GM18499 (cell line): ENCODE data around the gene CST8.

Experiments used
- ATAC-seq: cut with Tn5 transposase; IDR thresholded peaks from one replicate; pipeline ENCODE4 v1.9.1; 2021; ENCODE audit warnings: moderate number of reproducible peaks; ENCODE audit not compliant: insufficient read depth, unreplicated experiment

The CST8 gene

DNA sequence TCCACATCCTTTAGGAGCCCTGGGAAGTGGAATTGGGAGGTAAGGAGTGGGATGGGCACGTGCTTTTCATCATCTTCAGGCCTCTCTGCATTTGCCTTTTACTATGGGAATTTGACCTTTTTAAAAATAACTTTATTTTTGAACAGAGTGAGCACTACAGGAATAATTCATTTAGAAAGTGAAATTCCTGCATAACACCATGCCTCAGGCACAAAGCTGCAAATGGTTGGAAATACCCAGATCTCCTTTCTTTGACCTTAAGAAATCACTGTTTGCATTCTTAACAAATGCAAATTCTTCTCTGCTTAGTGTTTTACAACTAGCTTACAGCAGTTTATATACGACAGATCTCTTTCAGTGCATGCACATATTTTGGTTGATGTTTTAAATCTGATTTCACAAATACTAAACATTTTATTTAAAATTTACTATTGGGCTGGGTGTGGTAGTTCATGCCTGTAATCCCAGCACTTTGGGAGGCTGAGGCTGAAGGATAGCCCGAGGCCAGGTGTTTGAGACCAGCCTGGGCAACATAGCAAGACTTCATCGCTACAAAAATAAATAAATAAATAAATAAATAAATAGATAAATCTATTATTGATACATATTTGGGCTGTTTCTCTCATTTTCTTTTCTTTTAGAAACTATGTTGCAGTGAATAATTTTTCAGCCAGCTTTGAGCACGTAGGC lies 24.5 kb downstream of the CST8 start:
- ATAC-seq = no peak

DNA sequence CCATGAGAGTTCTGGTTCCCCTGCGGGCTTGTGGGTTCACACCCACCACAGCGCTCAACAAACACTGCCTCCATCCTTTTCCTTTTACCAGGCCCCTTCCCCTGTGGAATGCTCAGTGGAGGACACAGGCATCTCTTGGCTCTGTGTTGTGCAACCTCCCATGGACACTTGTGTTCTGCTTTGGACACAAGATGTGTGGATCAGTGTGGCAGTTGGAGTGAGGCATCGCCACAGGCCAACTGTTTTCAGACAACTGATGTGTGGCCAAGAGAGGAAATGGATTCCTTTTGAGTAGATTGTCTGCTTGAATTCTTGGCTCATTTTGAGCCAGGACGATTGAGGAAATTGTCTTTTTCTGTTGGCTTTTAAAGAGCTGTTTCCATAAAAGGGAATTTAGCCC lies 26.8 kb downstream of the CST8 start:
- no peak for ATAC-seq

DNA sequence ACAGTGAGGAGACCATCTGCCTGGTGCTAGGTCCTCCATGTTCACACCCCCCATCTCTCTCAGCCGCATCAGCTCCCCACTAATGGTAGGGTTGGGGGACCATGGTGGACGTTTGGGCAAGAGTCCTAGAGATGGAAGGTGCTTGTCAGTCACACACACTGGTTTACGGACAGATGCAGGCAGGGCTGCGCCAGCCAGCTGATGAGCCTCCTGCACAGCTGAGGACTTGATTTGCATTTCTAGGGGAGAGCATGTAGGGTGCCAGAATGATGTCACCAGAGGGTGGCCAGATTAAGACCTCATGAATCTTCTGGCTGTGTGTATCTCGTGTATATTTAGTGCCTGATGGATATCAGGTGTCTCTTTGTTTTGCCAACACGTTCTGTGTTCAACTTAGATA lies 28.6 kb downstream of the CST8 start:
- ATAC-seq = no peak

DNA sequence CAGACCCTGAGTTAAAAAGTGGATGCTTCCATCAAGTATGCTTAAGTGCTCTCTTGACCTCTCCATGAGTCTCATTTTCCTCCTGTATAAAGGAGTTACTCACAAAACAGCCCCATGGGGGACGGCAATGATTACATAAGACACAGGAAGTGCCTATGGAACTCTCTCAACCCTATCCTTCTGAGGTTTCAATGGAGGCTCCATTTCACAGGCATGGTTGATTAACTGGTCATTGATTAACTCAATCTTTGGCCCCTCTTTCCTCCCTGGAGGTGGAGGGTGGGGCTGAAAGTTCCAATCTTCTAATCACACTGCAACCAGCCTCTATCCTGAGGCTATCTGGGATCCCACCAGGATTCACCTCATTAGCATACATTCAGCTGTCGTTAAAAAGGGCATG lies 29.3 kb downstream of the CST8 start:
- ATAC-seq = no peak

DNA sequence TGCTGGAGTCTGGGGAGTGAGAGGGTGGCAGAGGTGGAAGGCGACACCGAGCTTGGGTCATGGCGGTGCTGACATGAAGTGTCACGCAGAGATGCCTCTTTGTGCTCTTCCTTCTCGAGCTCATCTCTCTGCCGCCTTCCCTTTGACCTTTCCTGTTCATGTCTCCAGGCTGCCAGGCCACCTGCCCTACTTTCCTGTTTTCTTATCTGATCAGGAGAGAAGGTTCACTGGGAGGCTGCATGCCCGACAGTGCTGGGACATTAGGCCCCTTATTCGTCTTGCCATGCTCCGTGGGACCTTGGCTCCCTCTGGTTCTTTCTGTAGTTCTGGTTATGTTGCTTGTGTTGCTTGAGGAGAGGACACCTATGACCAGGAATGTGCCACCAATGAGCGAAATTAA lies 33.2 kb downstream of the CST8 start:
- ATAC-seq = no peak

DNA sequence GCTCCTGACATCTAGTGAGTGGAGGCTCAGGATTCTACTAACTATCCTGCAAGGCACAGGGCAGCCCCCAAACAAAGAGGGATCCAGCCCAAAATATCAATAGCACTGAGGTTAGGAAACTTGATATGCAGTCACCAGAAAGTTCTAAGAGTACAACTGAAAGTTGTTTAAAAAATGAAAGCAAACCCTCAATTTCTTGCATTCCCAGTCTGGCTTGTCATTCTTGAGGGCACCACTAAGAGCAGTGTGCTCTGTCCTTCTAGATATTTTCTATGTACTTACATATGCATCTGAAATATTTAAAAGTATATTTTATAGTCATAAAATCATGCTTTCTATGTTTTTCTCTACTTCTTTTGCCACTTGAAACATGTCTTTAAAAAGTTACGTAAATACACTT lies 35.9 kb downstream of the CST8 start:
- ATAC-seq = no peak

DNA sequence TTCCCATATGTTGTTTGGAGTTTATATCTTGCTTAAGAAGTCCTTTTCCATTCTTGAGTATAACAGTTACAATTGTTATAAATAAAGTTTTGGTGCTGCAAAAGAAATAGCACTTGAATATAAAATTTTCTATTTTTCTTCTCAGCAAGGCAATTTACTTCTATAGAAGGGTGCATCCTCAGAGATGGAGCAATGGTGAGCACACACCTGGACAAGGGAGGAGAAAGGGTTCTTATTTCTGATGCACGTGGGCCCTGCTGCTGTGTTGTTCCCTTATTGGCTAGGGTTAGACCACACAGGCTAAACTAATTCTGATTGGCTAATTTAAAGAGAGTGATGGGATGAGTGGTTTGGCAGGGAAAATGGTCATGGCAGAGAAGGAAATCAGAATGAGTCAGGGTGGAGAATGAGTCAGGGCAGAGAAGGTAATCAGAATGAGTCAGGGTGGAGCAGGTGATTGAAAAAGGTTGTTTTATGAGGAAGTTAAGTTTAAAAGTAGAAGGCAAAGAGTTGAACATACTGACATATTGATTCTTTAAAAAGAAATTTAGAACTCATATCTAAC lies 38.0 kb downstream of the CST8 start:
- ATAC-seq = no peak

DNA sequence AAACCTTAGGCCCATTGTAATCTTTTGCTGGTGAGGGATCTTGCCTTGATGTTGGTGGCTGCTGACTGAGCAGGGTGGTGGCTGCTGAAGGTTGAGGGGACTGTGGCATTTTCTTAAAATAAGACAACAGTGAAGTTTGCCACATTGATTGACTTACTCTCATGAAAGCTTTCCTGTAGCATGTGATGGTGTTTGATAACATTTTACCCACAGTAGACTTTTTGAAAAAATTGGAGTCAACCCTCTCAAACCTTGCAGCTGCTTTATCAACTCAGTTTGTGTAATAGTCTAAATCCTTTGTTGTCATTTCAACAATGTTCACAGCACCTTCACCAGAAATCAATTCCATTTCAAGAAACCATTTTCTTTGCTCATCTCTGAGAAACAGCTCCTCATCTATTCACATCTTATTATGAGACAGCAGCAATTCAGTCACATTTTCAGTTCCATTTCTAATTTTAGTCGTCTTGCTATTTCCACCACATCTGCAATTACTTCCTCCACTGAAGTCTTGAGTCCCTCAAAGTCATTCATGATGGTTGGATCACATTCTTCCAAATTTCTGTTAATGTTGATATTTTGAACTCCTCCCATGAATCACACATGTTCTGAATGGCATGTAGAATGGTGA lies 40.1 kb downstream of the CST8 start:
- ATAC-seq = no peak

DNA sequence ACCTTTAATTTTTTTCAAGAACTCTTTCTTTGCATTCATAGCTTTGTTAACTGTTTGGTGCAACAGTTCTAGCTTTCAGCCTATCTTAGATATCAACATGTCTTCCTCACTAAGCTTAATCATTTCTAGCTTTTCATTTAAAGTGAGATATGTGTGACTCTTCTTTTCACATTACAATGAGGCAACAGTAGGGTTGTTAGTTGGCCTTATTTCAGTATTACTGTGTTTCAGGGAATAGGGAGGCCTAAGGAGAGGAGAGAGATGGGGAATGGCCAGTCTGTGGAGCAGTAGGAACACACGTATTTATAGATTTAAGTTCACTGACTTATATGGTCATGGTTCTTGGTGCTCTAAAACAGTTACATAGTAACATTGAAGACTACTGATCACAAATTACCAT lies 41.6 kb downstream of the CST8 start:
- ATAC-seq = no peak

DNA sequence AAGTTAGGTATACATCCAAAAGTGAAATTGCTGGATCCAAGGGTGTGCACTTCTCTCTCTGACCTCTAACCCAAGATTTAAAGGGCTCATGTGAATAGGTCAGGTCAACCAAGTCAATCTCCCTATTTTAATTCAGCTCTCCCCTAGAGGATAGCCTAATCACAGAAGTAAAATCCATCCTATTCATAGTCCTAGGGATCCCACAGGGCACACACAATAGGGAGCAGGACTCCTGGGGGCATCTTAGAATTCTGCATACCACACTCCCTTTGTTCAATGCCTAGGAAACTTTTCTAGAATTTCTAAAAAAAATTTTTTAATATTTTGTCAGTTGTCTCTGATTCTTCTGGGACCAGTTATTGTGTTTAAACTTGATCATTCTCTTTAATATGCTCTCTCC lies 42.2 kb downstream of the CST8 start:
- ATAC-seq = no peak

DNA sequence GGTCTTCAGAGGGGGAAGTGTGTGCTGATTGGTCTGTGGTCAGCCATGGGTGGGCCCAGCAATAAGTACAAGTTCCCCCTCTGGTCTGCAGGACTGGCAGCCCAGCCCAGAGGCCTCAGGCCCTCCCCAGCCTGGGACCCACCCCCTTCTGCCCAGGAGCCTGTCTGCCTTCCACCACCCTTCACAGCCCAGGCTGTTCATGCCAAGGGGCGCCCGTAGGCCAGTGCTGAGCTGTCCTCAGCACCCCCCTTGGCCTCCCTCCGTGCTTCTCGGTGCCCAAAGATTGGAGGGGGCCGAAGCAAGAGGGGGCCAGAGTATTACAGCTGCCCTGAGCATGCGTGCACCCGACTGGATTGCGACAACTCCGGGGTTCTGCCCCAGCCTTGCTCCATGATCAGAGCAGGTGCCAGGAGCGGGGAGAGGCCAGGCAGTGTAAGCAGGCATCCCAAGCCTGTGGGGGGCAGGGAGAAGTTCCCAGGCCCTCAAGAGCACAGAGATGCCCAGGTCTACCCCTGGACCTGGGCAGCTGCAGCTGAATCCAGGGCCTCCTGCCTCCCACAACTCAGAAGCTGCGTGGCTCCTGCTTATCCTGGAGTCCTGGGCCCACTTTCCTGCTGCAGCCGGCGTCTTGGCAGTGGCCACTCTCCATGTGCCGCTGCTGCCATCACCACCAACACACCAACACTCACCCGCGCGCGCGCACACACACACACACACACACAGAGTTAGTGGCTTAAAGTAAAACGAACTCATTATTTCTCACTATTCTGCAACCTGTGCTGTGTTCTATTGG lies 44.1 kb downstream of the CST8 start:
- no peak for ATAC-seq

DNA sequence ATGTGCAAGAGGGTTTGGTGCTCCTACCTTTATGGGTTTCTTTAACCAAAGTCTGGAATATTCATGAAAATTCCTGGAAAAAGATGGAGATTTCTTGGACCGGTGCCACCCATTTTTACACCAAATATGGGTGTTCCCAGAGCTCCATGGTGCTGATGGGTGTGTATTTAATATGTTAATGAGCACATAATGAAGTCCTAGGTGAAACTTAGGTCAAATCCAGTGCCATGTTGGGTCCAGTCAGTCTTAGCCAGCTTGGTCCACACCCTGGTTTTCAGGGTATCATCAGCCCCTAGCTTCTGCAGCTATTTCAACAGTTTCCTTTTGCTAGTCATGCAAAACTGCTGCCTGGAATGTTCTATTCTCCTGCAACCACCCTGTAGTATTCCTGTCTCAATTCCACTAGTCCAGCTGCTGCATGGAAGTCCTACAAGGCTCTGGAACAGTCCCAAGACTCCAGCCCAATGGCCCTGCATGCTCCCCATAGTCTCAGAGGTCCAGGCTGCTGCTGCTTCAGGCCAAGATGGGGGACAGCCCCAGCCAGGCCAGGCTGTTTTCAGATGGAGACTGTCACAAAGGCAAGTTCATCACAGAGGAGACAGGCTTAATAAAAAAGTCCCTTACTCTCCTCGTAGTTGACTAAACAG lies 45.5 kb downstream of the CST8 start:
- no peak for ATAC-seq

DNA sequence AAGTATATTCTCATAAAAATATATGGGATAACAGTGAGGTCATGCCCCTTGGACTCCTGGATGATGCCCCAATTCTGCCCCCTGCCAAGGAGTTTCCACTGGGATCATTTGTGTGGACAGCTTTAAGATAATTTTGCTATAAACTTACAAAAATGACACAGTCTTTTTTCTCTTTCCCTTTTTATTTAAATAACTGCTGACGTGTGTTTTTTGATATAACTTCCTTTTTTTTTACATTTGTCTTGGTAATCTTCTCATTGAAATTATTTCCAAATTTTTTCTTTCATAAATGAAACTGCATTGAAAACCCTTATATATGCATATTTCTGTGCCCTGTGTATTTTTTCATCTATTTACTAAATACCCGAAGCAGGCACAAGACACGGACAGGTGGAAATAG lies 46.1 kb downstream of the CST8 start:
- ATAC-seq = no peak

DNA sequence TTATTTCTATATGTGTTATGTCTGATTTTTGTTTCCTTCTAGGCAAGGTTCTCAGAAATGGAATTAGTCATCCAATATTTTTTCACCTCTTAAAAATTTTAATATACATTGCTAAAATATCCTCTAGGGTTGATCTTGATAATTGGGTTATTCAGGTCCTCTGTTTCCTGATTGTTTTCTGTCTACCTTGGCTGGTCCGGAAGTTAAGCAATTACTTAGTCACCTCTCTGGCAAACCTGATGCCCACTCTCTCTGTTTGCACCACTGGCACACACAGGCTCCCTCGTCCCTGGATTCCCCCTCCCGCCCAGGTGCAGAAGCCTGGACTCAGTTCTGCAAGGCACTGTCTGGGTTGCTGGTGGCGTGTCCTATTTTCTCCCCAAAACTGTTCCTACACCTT lies 49.7 kb downstream of the CST8 start:
- no peak for ATAC-seq

DNA sequence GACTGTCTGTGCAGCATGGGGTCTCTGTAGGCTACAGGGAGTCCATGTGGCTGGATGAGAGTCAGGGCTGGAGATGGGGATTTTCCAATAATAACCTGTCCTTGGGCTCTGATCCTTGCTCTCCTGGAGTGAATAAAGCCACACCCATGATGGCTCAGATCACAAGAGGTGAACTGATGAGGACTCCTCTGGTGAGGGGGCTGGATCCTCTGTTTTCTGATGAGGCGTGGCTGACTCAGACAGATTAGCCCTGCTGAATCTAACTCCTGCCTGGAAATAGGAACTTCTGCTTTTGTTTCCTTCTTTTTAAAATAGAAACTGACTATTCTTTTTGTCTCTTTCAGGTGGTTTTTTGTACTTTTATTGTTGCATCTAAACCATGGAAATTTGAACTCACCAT lies 50.4 kb downstream of the CST8 start:
- no peak for ATAC-seq

DNA sequence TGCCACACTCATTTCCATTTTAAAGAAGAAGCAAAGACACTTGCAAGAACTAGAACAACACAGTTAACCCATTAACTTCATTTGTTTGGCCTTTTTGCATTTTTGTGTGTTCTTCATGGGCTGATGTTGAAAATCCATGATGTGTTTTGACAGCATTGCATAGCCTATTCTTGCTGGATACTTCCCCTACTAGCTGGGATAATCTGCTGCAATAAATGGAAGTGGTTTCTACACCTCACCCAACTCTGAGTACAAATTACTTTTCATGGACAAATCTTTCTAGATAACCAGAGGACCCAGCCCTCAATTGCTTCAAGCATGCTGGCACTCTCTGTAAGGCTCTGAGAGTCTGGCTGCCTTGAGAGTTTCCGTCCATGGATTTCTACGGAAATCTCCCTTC lies 50.9 kb downstream of the CST8 start:
- no peak for ATAC-seq

DNA sequence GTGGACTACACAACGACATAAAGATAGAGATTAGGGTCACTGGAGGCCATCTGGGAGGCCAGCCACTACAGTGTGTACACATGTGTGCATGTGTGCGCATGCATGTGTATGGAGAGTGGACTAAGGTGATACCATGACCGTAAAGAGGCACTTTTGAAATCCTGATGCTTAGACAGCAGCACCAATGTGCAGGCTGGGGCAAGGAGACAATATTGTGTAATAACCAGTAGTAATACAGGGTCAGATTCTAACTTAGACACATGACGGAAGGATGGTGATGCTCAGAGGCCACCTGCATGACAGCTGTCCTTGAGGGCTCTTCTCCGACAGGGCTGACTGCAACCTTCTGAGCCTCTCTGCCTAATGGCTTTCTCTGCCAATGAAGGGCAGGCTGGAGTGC lies 51.9 kb downstream of the CST8 start:
- no peak for ATAC-seq

DNA sequence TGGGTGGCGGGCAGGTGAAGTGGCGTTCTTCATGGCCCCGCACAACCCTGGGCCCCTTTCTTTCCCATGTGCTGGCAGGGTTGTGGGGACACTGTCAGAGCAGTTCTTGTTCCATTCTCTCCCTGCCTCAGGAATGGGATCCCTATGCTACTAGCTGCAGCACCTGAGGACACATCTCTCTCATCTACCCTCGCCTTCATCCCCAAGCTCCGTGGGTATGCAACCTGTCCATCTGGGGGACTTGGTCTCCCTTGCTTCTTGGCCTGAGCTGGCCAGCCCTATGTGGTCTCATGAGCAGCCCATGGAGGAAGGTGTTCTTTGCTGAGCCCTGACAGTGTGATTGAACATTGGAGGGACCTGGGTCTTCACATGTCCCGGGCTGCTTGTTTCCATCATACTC lies 53.2 kb downstream of the CST8 start:
- ATAC-seq = no peak
